ENCODE measurements around the gene MEGF9. TPM values are rescaled to one million over a fixed set of nuclear protein-coding genes. Genes with fewer than 3 reads are reported as not detected.
A peak's percentile ranks its signal among the peaks of the same experiment; 100 is the strongest.

MEGF9 gene
- total and polyA plus RNA-seq, 7 donors, result 2.5 to 21.0 (median 11.8) TPM

DNA sequence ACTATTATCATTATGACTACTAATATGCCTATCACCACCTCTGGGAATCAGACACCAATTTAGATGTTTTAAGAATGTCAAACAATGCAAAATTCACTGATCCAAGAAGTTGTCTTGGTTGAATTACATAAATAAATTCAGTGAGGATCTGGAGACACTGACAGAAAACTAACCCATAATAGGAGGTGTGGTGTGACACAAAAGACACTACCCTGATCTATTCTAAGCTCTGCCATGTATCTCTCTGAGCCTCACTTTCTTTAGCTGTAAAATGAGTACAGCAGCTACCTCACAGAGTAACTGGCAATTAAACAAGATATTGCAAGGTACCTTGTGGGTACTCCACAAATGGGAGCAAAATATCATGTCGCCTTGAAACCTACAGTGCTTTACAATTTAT, 141.8 kb downstream of the MEGF9 start:
- H3K27me3 ChIP-seq, result no peaks in the 10 kb centered on the region
- H3K4me1 ChIP-seq, result peaks cover 0 to 29% (median 20%) of the 10 kb centered on the region in 4 donors
- H3K36me3 ChIP-seq, result peaks cover 0 to 41% (median 26%) of the 10 kb centered on the region in 4 donors
- 96 to 97% methylated on average over 1 of the region's 1 CpG for WGBS, 2 donors
- intact Hi-C loops (cut with DNase I), result no loop called here
- no peak overlapping the region for H3K4me3 ChIP-seq
- H3K27ac ChIP-seq, result peak overlapping the region in 3 of 4 donors; percentile 58 to 74 (median 59)
- H3K9me3 ChIP-seq, result no peaks in the 10 kb centered on the region
- DNase-seq, result no peak
- TF ChIP-seq CTCF (IDR thresholded peaks at IDR 0.05), result no peak
- no peak for TF ChIP-seq POLR2AphosphoS5 (IDR thresholded peaks at IDR 0.05)
- TF ChIP-seq EP300 (IDR thresholded peaks at IDR 0.05), result no peak
- no peak for TF ChIP-seq POLR2A (IDR thresholded peaks at IDR 0.05)

- peak overlapping the region in 3 of 4 donors; percentile 58 to 74 (median 59) for H3K27ac ChIP-seq
These were observed 142.6 kb downstream of the MEGF9 start for GRCh38 chr9:120571443-120572257.

GRCh38 chr9:120570296-120570695, 144.0 kb downstream of the MEGF9 start:
- WGBS, 2 donors, result 96 to 97% methylated on average over 5 of the region's 5 CpGs
- TF ChIP-seq POLR2AphosphoS5 (IDR thresholded peaks at IDR 0.05) (no peak), POLR2A (IDR thresholded peaks at IDR 0.05) (no peak), CTCF (IDR thresholded peaks at IDR 0.05) (no peak), EP300 (IDR thresholded peaks at IDR 0.05) (no peak)
- Histone ChIP-seq H3K27ac (peak overlapping the region in 3 of 4 donors; percentile 58 to 74 (median 59)), H3K9me3 (no peaks in the 10 kb centered on the region), H3K4me1 (peaks cover 0 to 29% (median 20%) of the 10 kb centered on the region in 4 donors), H3K27me3 (no peaks in the 10 kb centered on the region), H3K36me3 (peaks cover 0 to 63% (median 30%) of the 10 kb centered on the region in 4 donors), H3K4me3 (no peak overlapping the region)
- DNase-seq, result no peak
- intact Hi-C loops (cut with DNase I), result no loop called here

More at GRCh38 chr9:120571443-120572257, 142.6 kb downstream of the MEGF9 start:
- DNase-seq, result peak; percentile 79
- TF ChIP-seq POLR2A (IDR thresholded peaks at IDR 0.05) (no peak), POLR2AphosphoS5 (IDR thresholded peaks at IDR 0.05) (peak in 2 of 4 donors; percentile 43 to 53), CTCF (IDR thresholded peaks at IDR 0.05) (no peak), EP300 (IDR thresholded peaks at IDR 0.05) (no peak)
- peaks cover 0 to 49% (median 27%) of the 10 kb centered on the region in 4 donors for H3K36me3 ChIP-seq
- no peaks in the 10 kb centered on the region for H3K9me3 ChIP-seq
- no peaks in the 10 kb centered on the region for H3K27me3 ChIP-seq
- peaks cover 0 to 29% (median 20%) of the 10 kb centered on the region in 4 donors for H3K4me1 ChIP-seq
- intact Hi-C loops (cut with DNase I), result no loop called here
- no peak overlapping the region for H3K4me3 ChIP-seq
- WGBS, 2 donors, result 85 to 86% methylated on average over 11 of the region's 11 CpGs

- Histone ChIP-seq H3K27ac (no peak overlapping the region), H3K4me1 (peaks cover 0 to 29% (median 20%) of the 10 kb centered on the region in 4 donors)
- 92 to 94% methylated on average over 5 of the region's 5 CpGs for WGBS, 2 donors
These were observed 144.7 kb downstream of the MEGF9 start for GRCh38 chr9:120569556-120569955.

More at GRCh38 chr9:120569556-120569955, 144.7 kb downstream of the MEGF9 start:
- no peak overlapping the region for H3K4me3 ChIP-seq
- no peaks in the 10 kb centered on the region for H3K27me3 ChIP-seq
- peaks cover 0 to 70% (median 30%) of the 10 kb centered on the region in 4 donors for H3K36me3 ChIP-seq
- no peak for DNase-seq
- TF ChIP-seq CTCF (IDR thresholded peaks at IDR 0.05), result no peak
- intact Hi-C loops (cut with DNase I), result no loop called here
- no peaks in the 10 kb centered on the region for H3K9me3 ChIP-seq

Measured in sigmoid colon (tissue), 7 donors.